ENCODE measurements around the gene TRIAP1.

DNA sequence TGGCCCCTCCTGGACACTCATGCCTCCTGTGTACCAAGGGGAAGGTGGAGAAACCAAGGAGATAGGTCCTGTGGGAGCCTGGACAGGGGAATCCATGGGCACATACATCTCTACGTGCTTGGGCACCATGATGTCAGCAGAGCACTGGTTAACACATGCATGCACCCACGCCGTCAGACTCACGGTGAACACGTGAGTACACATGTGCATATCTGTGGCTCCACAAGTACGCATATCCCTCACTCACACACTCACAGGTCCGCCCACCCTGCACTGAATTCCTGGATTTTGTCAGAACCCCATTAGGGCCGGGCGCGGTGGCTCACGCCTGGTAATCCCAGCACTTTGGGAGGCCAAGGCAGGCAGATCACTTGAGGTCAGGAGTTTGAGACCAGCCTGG is 37.4 kb downstream of the TRIAP1 start:
- TF ChIP-seq, protein P1, sequence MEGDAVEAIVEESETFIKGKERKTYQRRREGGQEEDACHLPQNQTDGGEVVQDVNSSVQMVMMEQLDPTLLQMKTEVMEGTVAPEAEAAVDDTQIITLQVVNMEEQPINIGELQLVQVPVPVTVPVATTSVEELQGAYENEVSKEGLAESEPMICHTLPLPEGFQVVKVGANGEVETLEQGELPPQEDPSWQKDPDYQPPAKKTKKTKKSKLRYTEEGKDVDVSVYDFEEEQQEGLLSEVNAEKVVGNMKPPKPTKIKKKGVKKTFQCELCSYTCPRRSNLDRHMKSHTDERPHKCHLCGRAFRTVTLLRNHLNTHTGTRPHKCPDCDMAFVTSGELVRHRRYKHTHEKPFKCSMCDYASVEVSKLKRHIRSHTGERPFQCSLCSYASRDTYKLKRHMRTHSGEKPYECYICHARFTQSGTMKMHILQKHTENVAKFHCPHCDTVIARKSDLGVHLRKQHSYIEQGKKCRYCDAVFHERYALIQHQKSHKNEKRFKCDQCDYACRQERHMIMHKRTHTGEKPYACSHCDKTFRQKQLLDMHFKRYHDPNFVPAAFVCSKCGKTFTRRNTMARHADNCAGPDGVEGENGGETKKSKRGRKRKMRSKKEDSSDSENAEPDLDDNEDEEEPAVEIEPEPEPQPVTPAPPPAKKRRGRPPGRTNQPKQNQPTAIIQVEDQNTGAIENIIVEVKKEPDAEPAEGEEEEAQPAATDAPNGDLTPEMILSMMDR (IDR thresholded peaks at IDR 0.05; ENCODE audit: low read depth, low read length): no peak
- TF ChIP-seq EZH2phosphoT487 (IDR thresholded peaks at IDR 0.05; ENCODE audit: low read depth): no peak

Measured in OCI-LY3 (cell line).